SW480 (cell line): ENCODE measurements around the gene GNLY.
A peak's percentile ranks its signal among the peaks of the same experiment; 100 is the strongest.
"Not testable (repeated sequence)": the region's sequence is repeated elsewhere in the genome, so short reads cannot be mapped to it uniquely, and the experiment has no call there.

Experiments
- DNase-seq: peaks from one replicate; pipeline ENCODE4 v3.0.0-alpha.2; 2016; ENCODE audit warnings: low spot score

GNLY gene

DNA sequence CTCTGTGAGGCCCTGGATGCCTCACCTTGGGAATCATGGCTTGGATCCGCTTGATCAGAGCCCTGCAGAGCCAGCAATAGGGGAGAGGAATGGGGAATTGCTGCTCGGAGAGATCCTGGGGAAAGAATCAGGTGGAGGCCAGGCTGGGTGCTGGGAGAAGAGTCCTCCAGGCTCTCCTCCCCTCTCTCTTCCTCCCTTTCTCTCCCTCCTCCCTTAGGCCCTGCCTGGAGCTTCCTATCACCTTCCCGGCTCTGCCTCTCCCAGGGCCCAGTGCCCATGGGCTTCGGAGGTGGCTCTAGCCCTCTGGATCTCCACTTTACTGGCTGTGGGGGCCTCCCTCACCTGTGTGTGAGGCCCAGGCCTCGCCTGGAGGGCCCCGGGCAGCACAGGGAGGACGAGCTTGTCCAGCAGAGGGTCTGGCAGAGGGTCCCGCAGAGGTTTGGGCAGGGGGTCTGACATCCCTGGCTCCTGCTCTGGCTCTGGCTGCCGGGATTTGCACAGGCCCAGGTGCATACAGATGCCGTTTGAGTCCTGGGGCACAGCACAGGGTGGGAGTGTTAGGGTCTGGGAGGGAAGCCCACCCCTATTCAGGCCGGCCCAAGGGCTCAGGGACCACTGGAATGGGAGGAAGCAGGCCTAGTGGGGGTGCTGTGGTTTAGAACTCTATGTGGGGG is 28.8 kb upstream of the GNLY start:
- no peak for DNase-seq

GRCh38 chr2:85666016-85666415 is 28.1 kb upstream of the GNLY start:
- DNase-seq = no peak

GRCh38 chr2:85666435-85667316 is 27.5 kb upstream of the GNLY start:
- no peak for DNase-seq

DNA sequence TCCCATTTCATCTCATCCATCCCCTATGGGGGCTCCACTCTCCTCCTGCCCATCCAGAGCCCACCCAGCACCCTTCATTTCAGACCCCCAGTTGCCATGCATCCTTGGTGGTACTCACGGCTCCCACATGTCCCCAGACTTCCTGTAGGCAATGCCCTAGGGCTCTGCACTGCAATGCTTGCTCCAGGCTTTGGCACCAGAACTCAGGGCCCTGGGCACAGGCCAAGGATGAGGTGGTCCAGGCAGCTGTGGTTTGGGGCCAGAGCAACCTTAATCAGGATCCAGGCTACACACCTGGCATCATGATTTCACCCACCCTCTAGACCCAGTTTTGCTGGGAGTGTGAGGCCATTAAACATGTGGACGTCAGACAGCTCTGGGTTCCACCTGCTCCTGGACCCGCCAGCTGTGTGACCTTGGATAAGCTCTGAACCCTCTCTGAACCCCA is 26.6 kb upstream of the GNLY start:
- DNase-seq = no peak

- no peak for DNase-seq
Observed at GRCh38 chr2:85668009-85668856, 25.9 kb upstream of the GNLY start, which contains the start of gene SFTPB. TSS of gene SFTPB (minus strand) at chr2:85668199. CDS start at chr2:85668183, 16 bp downstream.

DNA sequence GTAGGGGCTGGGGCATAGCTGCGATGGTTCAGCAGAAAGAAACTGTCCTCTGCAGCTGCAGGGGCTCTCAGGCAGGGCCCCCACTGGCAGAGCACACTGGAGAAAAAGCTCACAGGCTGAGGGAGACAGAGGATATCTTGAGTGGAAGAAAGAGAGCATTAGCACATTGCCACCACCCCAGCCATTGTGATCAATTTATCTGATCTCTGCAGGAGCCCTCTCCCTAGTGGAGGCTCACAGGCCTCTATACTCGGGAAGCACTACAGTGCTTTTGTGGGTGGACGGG is 25.4 kb upstream of the GNLY start:
- DNase-seq = no peak

DNA sequence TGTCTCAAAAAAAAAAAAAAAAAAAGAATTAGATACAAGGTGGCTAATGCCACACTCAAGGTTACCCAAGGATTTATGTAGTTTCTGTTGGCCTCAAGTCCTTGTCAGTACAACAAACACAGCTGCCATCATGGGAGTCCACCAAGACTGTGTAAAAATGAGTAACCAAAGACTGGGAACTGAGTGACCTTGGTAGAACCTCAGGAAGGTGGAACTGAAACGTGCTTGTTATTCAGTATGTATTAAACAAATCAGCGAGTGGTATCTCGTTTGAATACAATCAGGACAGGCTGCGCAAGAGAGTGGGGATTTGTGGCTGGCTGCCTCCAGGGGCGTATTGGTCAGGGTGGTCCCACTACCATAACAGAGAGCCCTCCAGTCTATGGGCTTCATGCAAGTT is 24.6 kb upstream of the GNLY start:
- DNase-seq = no peak

GRCh38 chr2:85670416-85670815 is 23.7 kb upstream of the GNLY start:
- not testable (repeated sequence) for DNase-seq

- DNase-seq = no peak
Observed at GRCh38 chr2:85672456-85672855, 21.7 kb upstream of the GNLY start.

DNA sequence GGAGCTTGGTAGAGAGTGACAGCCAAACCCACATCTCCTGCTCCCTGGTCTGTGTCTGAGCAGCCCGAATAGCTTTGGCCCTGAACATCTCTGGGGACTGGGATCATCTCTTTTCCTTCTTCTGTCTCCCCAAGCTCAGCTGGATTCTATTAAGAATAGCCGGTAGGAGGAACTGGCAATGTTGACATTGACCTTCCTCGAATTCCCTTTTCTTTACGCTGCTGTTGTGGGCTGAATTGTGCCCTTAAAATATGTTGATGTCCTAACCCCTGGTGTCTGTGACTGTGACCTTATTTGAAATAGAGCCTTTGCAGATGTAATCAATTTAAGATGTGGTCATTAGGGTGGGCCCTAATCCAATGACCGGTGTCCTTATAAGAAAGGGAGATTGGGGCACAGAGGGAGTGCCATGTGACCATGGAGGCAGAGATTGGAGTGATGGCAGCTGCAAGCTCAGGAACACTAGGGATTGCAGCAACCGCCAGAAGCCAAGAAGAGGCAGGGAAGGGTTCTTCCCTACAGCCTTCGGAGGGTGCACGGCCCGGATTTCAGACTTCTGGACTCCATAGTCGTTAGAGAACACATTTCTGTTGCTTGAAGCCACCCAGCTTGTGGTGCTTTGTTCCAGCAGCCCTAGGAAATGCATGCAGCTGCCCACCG is 20.3 kb upstream of the GNLY start:
- DNase-seq = no peak

DNA sequence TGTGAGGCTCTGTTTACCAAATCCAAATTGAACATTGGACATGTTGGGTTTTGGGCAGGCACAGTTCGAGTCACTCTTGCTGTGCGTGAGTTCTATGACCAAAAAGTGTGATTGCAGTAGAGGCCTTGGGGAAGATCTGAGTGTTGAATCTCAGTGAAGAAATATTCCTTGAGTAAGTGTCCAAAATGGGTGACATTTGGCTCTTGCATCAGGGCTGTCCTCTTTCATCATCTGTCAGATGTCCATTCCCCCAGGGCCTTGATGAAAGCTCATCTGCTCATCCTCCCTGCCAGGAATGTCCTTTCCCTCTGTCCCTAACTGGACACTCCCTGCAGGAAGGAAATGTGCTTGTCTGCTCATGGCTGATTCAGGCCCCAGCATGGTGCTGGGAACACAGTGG is 19.7 kb upstream of the GNLY start:
- no peak for DNase-seq

DNA sequence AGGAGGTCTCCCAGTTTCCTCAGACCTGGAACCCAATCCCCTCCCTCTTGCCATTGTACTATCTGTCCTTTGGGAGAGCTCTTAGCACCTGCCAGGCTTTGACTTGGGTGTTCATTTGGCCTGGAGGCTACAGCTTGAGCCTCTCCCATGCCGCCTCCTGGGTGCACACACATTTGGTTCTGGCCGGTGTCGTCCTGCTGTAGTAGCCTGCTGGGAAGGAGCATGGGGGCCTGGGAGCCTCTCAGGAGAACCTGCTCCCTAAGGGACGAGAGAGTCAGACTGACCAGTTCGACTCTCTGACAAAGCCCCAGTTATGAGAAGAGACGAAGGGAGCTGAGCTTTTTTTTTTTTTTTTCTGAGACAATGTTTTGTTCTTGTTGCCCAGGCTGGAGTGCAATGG is 18.7 kb upstream of the GNLY start:
- no peak for DNase-seq

DNA sequence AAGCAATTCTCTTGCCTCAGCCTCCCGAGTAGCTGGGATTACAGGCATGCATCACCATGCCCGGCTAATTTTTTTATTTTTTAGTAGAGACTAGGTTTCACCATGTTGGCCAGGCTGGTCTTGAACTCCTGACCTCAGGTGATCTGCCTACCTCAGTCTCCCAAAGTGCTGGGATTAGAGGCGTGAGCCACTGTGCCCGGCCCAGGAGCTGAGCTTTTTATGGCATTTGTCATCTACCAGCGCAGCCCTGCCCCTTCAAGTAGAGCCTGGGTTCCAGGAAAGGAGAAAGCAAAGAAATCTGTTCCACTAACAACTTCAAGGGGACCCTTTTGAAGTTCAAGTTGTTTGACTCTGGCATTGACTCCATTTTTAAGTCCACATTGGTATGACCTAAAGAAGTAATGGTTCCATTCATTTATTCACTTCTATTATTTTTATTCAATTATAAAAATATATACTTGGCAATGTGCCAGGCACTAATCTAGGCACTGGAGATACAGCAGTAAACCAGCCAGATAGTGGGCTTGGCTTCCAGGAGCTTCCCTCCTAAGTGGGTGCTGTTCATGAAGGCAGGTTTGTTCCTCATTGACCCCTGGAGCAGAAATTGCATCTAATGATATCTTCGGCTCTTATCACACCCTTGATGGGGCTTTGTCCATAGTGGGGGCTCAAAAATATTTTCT is 18.2 kb upstream of the GNLY start:
- DNase-seq = no peak

- DNase-seq = no peak
Observed at GRCh38 chr2:85678377-85678776, 15.8 kb upstream of the GNLY start.

DNA sequence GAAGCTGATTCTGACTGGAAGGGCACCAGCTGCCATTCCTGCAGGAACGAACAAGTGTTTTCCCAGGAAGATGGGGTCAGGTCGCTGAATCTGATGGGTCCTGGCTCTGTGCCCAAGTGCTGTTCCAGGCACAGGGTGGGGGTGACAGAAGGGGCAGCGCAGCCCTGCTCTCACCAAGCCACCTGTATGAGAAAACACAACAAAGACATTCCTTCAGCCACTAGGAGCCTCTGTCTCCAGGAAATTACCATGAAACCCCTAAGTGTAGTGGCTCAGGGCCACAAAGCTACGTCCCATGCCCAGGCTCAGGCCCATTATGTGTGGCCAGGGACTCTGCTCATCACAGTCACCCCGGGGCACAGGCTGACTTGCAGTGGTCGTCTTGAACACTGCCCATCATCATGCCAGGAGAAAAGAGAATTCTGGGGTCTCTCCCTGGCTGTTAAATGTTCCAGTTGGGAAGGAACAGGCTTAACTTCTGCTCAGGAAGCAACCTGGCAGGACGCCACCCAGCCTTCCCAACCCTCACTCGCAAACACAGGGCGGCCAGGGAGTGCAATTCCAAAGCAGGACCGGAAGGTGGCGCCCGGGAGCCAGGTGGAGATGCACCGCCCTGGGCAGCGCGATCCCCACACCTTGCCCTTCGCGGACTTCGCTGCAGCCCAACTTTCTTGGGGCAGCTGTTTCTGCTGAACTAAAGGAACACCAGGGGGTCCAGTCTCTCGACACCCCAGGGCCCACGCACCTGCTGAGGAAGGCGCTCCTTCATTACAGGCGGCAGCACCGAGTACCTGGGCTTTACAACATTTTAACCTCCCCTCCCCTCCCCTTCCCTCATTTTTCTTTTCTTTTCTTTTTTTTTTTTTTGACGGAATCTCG is 15.1 kb upstream of the GNLY start:
- DNase-seq = peak; percentile 64

- DNase-seq = peak; percentile 48
Observed at GRCh38 chr2:85680707-85681371, 13.3 kb upstream of the GNLY start.

DNA sequence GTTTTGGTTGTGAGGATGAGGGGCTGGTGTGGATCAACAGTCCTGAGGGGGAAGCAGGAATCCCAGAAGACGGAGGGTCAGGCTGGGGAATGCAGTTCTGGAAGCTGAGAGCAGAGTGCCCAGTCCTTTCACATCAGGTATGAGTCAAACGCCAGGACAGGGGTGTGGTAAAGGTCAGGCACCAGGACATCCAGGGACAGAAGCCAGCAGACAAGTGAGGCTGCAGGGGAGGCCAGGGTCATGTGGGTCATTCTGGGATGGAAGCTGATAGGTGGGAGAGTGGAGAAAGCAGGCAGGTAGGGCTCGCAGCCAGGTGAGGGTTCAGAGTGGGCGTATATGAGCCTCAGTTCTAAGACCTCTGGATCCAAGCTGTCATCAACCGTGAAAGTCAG is 12.8 kb upstream of the GNLY start:
- peak; percentile 57 for DNase-seq

DNA sequence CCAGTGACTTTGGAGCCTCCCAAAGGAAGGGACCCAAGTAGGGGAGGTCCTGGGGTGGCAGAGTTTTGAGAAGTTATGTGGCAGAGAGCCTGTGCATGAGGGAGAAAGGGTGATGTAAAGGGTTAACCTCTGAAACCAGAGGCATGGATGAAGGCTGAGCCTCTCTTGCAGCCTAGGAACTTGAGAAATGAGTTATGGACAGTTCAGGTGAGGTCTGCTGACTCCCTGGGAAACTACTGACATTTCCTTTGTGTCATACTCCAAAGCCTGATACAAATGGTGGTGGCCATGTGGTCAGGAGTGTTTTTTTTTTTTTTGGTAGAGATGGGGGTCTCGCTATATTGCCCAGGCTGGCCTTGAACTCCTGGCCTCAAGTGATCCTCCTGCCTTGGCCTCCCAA is 12.4 kb upstream of the GNLY start:
- DNase-seq = no peak

GRCh38 chr2:85682378-85682777 is 11.8 kb upstream of the GNLY start:
- no peak for DNase-seq

DNA sequence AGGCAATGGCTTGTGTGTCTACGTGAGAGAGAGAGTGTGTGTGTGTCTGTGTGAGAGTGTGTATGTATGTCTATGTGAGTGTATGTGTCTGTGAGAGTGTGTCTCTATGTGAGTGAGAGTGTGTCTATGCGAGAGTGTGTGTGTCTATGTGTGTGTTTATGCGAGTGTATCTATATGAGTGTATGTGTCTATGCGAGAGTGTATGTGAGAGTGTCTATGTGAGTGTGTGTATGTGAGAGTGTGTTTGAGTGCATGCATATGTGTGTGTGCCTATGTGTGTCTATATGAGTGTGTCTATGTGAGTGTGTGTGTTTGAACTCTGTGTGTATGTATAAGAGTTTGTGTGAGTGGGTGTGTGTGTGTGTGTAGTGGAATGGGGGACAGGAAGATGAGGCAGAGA is 9.8 kb upstream of the GNLY start:
- no peak for DNase-seq
